ENCODE measurements around the gene IGFLR1. TPM values are rescaled to one million over a fixed set of nuclear protein-coding genes. Genes with fewer than 3 reads are reported as not detected.

IGFLR1 gene
- total RNA-seq, 1 donor from 2014 or later, result 2.4 TPM

- peaks cover 6% of the 10 kb centered on the region for H3K4me1 Mint-ChIP-seq (ENCODE audit: low read depth, unreplicated experiment)
- Histone ChIP-seq H3K4me3 (ENCODE audit: insufficient read depth, low read depth, low read length) (no peak overlapping the region), H4K20me1 (ENCODE audit: insufficient read depth, low read length) (peaks cover 15% of the 10 kb centered on the region), H3K79me2 (ENCODE audit: insufficient read depth, low read length) (peaks cover 17% of the 10 kb centered on the region), H3K4me1 (ENCODE audit: insufficient read depth, low read length) (peaks cover 18% of the 10 kb centered on the region), H3K27ac (ENCODE audit: low read depth, low read length) (no peak overlapping the region), H3K27me3 (ENCODE audit: insufficient read depth, low read length) (peaks cover 2% of the 10 kb centered on the region), H3K36me3 (ENCODE audit: insufficient read depth, low read length) (no peaks in the 10 kb centered on the region), H3K9ac (ENCODE audit: low read length) (no peak overlapping the region), H3K4me2 (ENCODE audit: low read length) (no peak overlapping the region), H2AFZ (ENCODE audit: low read depth, low read length) (no peak overlapping the region), H3K9me3 (ENCODE audit: insufficient read depth, low read depth, low read length) (no peaks in the 10 kb centered on the region)
- TF ChIP-seq EZH2 (IDR thresholded peaks at IDR 0.05; ENCODE audit: insufficient read depth, low read length), result no peak
- no peak for TF ChIP-seq CTCF (IDR thresholded peaks at IDR 0.05; ENCODE audit: insufficient read depth, low read depth, low read length)
- no peak overlapping the region for H3K27ac Mint-ChIP-seq (ENCODE audit: unreplicated experiment)
- no peak for DNase-seq (ENCODE audit: low read depth)
- FAIRE-seq, result no peak
- H3K36me3 Mint-ChIP-seq (ENCODE audit: low read depth, unreplicated experiment), result peaks cover 8% of the 10 kb centered on the region
- H3K9me3 Mint-ChIP-seq (ENCODE audit: unreplicated experiment), result no peaks in the 10 kb centered on the region
- no peak overlapping the region for H3K4me3 Mint-ChIP-seq (ENCODE audit: unreplicated experiment)
- H3K27me3 Mint-ChIP-seq (ENCODE audit: low read depth, unreplicated experiment), result peaks cover 6% of the 10 kb centered on the region
Observed at GRCh38 chr19:35714601-35715354, 27.5 kb downstream of the IGFLR1 start.

- H3K4me2 ChIP-seq (ENCODE audit: low read length), result no peak overlapping the region
- no peak overlapping the region for H3K4me3 Mint-ChIP-seq (ENCODE audit: unreplicated experiment)
- no peak overlapping the region for H3K27ac ChIP-seq (ENCODE audit: low read depth, low read length)
- H3K79me2 ChIP-seq (ENCODE audit: insufficient read depth, low read length), result peaks cover 10% of the 10 kb centered on the region
- H3K36me3 ChIP-seq (ENCODE audit: insufficient read depth, low read length), result no peaks in the 10 kb centered on the region
- H4K20me1 ChIP-seq (ENCODE audit: insufficient read depth, low read length), result peaks cover 7% of the 10 kb centered on the region
- FAIRE-seq (no peak), DNase-seq (ENCODE audit: low read depth) (no peak)
- peaks cover 6% of the 10 kb centered on the region for H3K27me3 Mint-ChIP-seq (ENCODE audit: low read depth, unreplicated experiment)
- H3K9me3 ChIP-seq (ENCODE audit: insufficient read depth, low read depth, low read length), result no peaks in the 10 kb centered on the region
- no peak overlapping the region for H3K27ac Mint-ChIP-seq (ENCODE audit: unreplicated experiment)
- H3K27me3 ChIP-seq (ENCODE audit: insufficient read depth, low read length), result peaks cover 2% of the 10 kb centered on the region
- no peak overlapping the region for H3K9ac ChIP-seq (ENCODE audit: low read length)
- H2AFZ ChIP-seq (ENCODE audit: low read depth, low read length), result no peak overlapping the region
- peaks cover 2% of the 10 kb centered on the region for H3K4me1 Mint-ChIP-seq (ENCODE audit: low read depth, unreplicated experiment)
- no peak overlapping the region for H3K4me3 ChIP-seq (ENCODE audit: insufficient read depth, low read depth, low read length)
- peaks cover 12% of the 10 kb centered on the region for H3K4me1 ChIP-seq (ENCODE audit: insufficient read depth, low read length)
- peaks cover 8% of the 10 kb centered on the region for H3K36me3 Mint-ChIP-seq (ENCODE audit: low read depth, unreplicated experiment)
- H3K9me3 Mint-ChIP-seq (ENCODE audit: unreplicated experiment), result no peaks in the 10 kb centered on the region
- TF ChIP-seq CTCF (IDR thresholded peaks at IDR 0.05; ENCODE audit: insufficient read depth, low read depth, low read length) (no peak), EZH2 (IDR thresholded peaks at IDR 0.05; ENCODE audit: insufficient read depth, low read length) (no peak)
Observed at GRCh38 chr19:35713904-35714495, 28.3 kb downstream of the IGFLR1 start.

- Histone ChIP-seq H3K4me2 (ENCODE audit: low read length) (no peak overlapping the region), H3K36me3 (ENCODE audit: insufficient read depth, low read length) (no peaks in the 10 kb centered on the region), H3K4me1 (ENCODE audit: insufficient read depth, low read length) (peaks cover 10% of the 10 kb centered on the region), H3K4me3 (ENCODE audit: insufficient read depth, low read depth, low read length) (no peak overlapping the region), H3K27ac (ENCODE audit: low read depth, low read length) (no peak overlapping the region), H3K79me2 (ENCODE audit: insufficient read depth, low read length) (peaks cover 4% of the 10 kb centered on the region), H3K9ac (ENCODE audit: low read length) (no peak overlapping the region), H3K27me3 (ENCODE audit: insufficient read depth, low read length) (peaks cover 2% of the 10 kb centered on the region), H3K9me3 (ENCODE audit: insufficient read depth, low read depth, low read length) (no peaks in the 10 kb centered on the region), H4K20me1 (ENCODE audit: insufficient read depth, low read length) (peaks cover 2% of the 10 kb centered on the region), H2AFZ (ENCODE audit: low read depth, low read length) (no peak overlapping the region)
- no peak overlapping the region for H3K4me3 Mint-ChIP-seq (ENCODE audit: unreplicated experiment)
- peaks cover 6% of the 10 kb centered on the region for H3K27me3 Mint-ChIP-seq (ENCODE audit: low read depth, unreplicated experiment)
- H3K27ac Mint-ChIP-seq (ENCODE audit: unreplicated experiment), result no peak overlapping the region
- DNase-seq (ENCODE audit: low read depth) (no peak), FAIRE-seq (no peak)
- peaks cover 2% of the 10 kb centered on the region for H3K4me1 Mint-ChIP-seq (ENCODE audit: low read depth, unreplicated experiment)
- H3K9me3 Mint-ChIP-seq (ENCODE audit: unreplicated experiment), result no peaks in the 10 kb centered on the region
- TF ChIP-seq EZH2 (IDR thresholded peaks at IDR 0.05; ENCODE audit: insufficient read depth, low read length) (no peak), CTCF (IDR thresholded peaks at IDR 0.05; ENCODE audit: insufficient read depth, low read depth, low read length) (no peak)
- peaks cover 8% of the 10 kb centered on the region for H3K36me3 Mint-ChIP-seq (ENCODE audit: low read depth, unreplicated experiment)
Observed at GRCh38 chr19:35713506-35713850, 28.8 kb downstream of the IGFLR1 start.

Data from astrocyte (in vitro differentiated cells and primary cell).